CD4-positive, alpha-beta T cell treated with Interleukin-4 for 1 hour (primary cell): ENCODE data around the gene MOB2.

ENCODE experiments used
- DNase-seq, 2 donors: peaks; one replicate each; pipeline ENCODE4 v3.0.0-alpha.2; 2020 to 2022

Gene MOB2

GRCh38 chr11:1486054-1486825 is at the start of gene MOB2:
Gene MOB2 (minus strand): TSS chr11:1486779. CDS start chr11:1486556, 223 bp downstream.
- DNase-seq: peak in 1 of 2 donors; percentile 10

GRCh38 chr11:1534682-1535081 is 48.1 kb upstream of the MOB2 start:
- DNase-seq: no peak

GRCh38 chr11:1534171-1534570 is 47.6 kb upstream of the MOB2 start:
- no peak for DNase-seq

- no peak for DNase-seq
Measured at GRCh38 chr11:1533342-1533725, 46.8 kb upstream of the MOB2 start.

- no peak for DNase-seq
Measured at GRCh38 chr11:1532606-1533341, 46.2 kb upstream of the MOB2 start.

GRCh38 chr11:1532014-1532586 is 45.5 kb upstream of the MOB2 start:
- no peak for DNase-seq

GRCh38 chr11:1531449-1532013 is 45.0 kb upstream of the MOB2 start:
- DNase-seq: no peak

- no peak for DNase-seq
Measured at GRCh38 chr11:1530686-1531448, 44.3 kb upstream of the MOB2 start.

- DNase-seq: no peak
Measured at GRCh38 chr11:1529774-1530173, 43.2 kb upstream of the MOB2 start.

GRCh38 chr11:1529286-1529685 is 42.7 kb upstream of the MOB2 start:
- DNase-seq: no peak

GRCh38 chr11:1528710-1529109 is 42.1 kb upstream of the MOB2 start:
- DNase-seq: no peak

GRCh38 chr11:1526785-1527184 is 40.2 kb upstream of the MOB2 start:
- DNase-seq: no peak

GRCh38 chr11:1523779-1524178 is 37.2 kb upstream of the MOB2 start:
- no peak for DNase-seq

GRCh38 chr11:1523077-1523476 is 36.5 kb upstream of the MOB2 start:
- no peak for DNase-seq

- no peak for DNase-seq
Measured at GRCh38 chr11:1522081-1522424, 35.5 kb upstream of the MOB2 start.

- peak in 1 of 2 donors; percentile 56 for DNase-seq
Measured at GRCh38 chr11:1521382-1522080, 35.0 kb upstream of the MOB2 start.

GRCh38 chr11:1520663-1521267 is 34.2 kb upstream of the MOB2 start:
- no peak for DNase-seq

GRCh38 chr11:1520209-1520662 is 33.7 kb upstream of the MOB2 start:
- no peak for DNase-seq

GRCh38 chr11:1519028-1520010 is 32.7 kb upstream of the MOB2 start:
- DNase-seq: no peak

GRCh38 chr11:1518301-1518700 is 31.7 kb upstream of the MOB2 start:
- DNase-seq: no peak
